ENCODE results near the gene MCTP1. TPM values are rescaled to one million over a fixed set of nuclear protein-coding genes. Genes with fewer than 3 reads are reported as not detected.

The MCTP1 gene
- total RNA-seq, 1 experiment from 2014 or later: 0.44 TPM

DNA sequence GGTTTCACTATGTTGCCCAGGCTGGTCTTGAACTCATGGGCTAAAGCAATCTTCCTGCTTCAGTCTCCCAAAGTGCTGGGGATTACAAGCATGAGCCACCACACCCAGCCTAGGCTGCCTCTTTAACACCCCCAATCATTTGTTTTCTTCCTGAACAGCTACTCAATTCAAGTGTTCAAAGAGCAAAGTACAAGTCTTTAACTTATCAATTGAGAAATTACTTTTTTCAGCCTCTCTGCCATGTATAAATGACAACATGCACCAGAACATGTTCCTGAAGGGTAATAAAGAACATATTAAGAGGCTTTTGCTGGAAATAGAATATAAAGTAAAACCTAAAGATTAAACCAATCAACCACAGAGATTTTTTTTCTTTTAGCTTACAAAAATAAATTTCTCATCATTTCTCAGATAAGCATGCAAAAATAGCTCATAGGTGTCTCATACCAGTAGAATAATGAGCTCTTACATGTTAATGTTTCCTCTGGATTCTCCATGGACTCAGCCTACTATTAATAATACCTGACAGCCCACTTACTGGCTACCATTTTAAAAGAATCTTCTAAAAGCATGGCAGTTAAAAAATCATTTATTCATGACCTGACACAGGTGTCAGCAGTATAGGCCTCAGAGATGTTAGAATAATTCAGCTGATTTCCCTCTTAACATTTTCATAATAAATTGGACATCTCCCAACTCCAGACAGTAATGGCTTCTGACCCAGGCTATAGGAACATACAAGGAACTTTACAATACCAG, 60.0 kb downstream of the MCTP1 start:
- POLR2A ChIA-PET: no interaction called here
- H3K27ac ChIP-seq (ENCODE audit: low read depth, low read length): no peak overlapping the region
- H3K9me3 ChIP-seq (ENCODE audit: control insufficient read depth in 1 of 2, insufficient read depth in 1 of 2, low read depth in 1 of 2, low read length in 2 of 2): no peaks in the 10 kb centered on the region
- no peaks in the 10 kb centered on the region for H4K20me1 ChIP-seq (ENCODE audit: insufficient read depth)
- RAD21 ChIA-PET (ENCODE audit: low non-redundant PET in 1 of 2, low total read pairs in 2 of 2, uncharacterized antibody in 2 of 2, unreplicated experiment in 2 of 2): no interaction called here
- H3K4me2 ChIP-seq (ENCODE audit: low read length): no peak overlapping the region
- H3K9ac ChIP-seq (ENCODE audit: low read length): no peak overlapping the region
- H3K9me2 ChIP-seq (ENCODE audit: insufficient read depth): no peaks in the 10 kb centered on the region
- no peak overlapping the region for H3K4me3 ChIP-seq (replicated peaks in 1 of 2; ENCODE audit: low read depth in 1 of 2, low read length in 2 of 2)
- H3K4me1 ChIP-seq (ENCODE audit: control insufficient read depth in 1 of 2, insufficient read depth in 2 of 2, low read length in 2 of 2): no peaks in the 10 kb centered on the region
- DNase-seq (ENCODE audit: low read depth, low spot score) (no peak), ATAC-seq (no peak)
- no peaks in the 10 kb centered on the region for H3K79me2 ChIP-seq (ENCODE audit: insufficient read depth, low read length)
- H3K36me3 ChIP-seq (ENCODE audit: control insufficient read depth in 1 of 2, insufficient read depth in 2 of 2, low read length in 2 of 2): no peaks in the 10 kb centered on the region
- CTCF ChIA-PET: no interaction called here
- H3K27me3 ChIP-seq (ENCODE audit: insufficient read depth, low read length): no peaks in the 10 kb centered on the region
- BruUV-seq (replicated peaks): no TSS peak
- TF ChIP-seq CEBPB (IDR thresholded peaks at IDR 0.05; ENCODE audit: low read depth) (no peak), JUND (IDR thresholded peaks at IDR 0.05) (no peak), RAD21 (IDR thresholded peaks at IDR 0.05; ENCODE audit: low read depth) (no peak), FOSL1 (IDR thresholded peaks at IDR 0.05; ENCODE audit: low read depth) (no peak), EGR1 (IDR thresholded peaks at IDR 0.05; ENCODE audit: low read depth) (no peak), ATF3 (IDR thresholded peaks at IDR 0.05) (no peak), ZFX (IDR thresholded peaks at IDR 0.05) (no peak), SP1 (IDR thresholded peaks at IDR 0.05; ENCODE audit: low read depth) (no peak), EZH2 (IDR thresholded peaks at IDR 0.05) (no peak), SIN3A (IDR thresholded peaks at IDR 0.05; ENCODE audit: low read depth) (no peak), ZBTB33 (IDR thresholded peaks at IDR 0.05; ENCODE audit: extremely low read depth, insufficient replicate concordance, low read length) (no peak), POLR2AphosphoS5 (IDR thresholded peaks at IDR 0.05; ENCODE audit: low read depth, low read length) (no peak), CBX3 (IDR thresholded peaks at IDR 0.05; ENCODE audit: low read depth) (no peak), EZH2phosphoT487 (IDR thresholded peaks at IDR 0.05; ENCODE audit: borderline replicate concordance) (no peak), ELF1 (IDR thresholded peaks at IDR 0.05; ENCODE audit: borderline replicate concordance, low read depth) (no peak)
- TF ChIP-seq, protein P1, sequence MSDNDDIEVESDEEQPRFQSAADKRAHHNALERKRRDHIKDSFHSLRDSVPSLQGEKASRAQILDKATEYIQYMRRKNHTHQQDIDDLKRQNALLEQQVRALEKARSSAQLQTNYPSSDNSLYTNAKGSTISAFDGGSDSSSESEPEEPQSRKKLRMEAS (IDR thresholded peaks at IDR 0.05): no peak
- TF ChIP-seq, protein P2, sequence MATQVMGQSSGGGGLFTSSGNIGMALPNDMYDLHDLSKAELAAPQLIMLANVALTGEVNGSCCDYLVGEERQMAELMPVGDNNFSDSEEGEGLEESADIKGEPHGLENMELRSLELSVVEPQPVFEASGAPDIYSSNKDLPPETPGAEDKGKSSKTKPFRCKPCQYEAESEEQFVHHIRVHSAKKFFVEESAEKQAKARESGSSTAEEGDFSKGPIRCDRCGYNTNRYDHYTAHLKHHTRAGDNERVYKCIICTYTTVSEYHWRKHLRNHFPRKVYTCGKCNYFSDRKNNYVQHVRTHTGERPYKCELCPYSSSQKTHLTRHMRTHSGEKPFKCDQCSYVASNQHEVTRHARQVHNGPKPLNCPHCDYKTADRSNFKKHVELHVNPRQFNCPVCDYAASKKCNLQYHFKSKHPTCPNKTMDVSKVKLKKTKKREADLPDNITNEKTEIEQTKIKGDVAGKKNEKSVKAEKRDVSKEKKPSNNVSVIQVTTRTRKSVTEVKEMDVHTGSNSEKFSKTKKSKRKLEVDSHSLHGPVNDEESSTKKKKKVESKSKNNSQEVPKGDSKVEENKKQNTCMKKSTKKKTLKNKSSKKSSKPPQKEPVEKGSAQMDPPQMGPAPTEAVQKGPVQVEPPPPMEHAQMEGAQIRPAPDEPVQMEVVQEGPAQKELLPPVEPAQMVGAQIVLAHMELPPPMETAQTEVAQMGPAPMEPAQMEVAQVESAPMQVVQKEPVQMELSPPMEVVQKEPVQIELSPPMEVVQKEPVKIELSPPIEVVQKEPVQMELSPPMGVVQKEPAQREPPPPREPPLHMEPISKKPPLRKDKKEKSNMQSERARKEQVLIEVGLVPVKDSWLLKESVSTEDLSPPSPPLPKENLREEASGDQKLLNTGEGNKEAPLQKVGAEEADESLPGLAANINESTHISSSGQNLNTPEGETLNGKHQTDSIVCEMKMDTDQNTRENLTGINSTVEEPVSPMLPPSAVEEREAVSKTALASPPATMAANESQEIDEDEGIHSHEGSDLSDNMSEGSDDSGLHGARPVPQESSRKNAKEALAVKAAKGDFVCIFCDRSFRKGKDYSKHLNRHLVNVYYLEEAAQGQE (IDR thresholded peaks at IDR 0.05; ENCODE audit: low read depth): no peak
- intact Hi-C loops (cut with micrococcal nuclease): no loop called here
- no peak overlapping the region for H2AFZ ChIP-seq (ENCODE audit: low read depth, low read length, poor library complexity, severe bottlenecking)

Measured in HCT116 (cell line).